GM12875 (cell line): Measurements from ENCODE around the gene PSMD13.

ENCODE experiments used
- H3K4me3 ChIP-seq: one replicate; pipeline ENCODE4 v1.5.1; 2011; ENCODE audit warnings: low read depth, low read length, control low read depth
- TF ChIP-seq, protein P1 (sequence below): IDR thresholded peaks from 2 replicates; pipeline ENCODE4 v1.5.1; 2011; ENCODE audit warnings: low read depth, mild to moderate bottlenecking, control low read depth, inconsistent platforms, low read length, moderate library complexity, borderline replicate concordance; ENCODE audit not compliant: insufficient read depth

Gene PSMD13

DNA sequence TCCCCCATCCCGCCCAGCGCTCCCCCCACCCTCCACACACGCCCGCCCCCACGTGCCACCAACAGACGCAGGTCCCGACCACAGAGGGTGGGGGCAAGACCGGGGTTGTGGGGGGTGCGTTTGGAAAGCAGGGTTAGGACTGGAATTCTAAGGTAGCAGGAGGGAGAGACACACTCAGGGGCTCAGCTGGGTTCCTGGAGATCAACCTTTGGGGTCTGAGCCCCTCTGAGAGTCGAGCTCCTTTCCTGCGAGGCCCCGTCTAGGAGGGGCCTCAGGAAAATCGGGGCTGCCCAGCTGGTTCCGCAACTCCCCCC is 52.6 kb downstream of the PSMD13 start:
- TF ChIP-seq, protein P1, sequence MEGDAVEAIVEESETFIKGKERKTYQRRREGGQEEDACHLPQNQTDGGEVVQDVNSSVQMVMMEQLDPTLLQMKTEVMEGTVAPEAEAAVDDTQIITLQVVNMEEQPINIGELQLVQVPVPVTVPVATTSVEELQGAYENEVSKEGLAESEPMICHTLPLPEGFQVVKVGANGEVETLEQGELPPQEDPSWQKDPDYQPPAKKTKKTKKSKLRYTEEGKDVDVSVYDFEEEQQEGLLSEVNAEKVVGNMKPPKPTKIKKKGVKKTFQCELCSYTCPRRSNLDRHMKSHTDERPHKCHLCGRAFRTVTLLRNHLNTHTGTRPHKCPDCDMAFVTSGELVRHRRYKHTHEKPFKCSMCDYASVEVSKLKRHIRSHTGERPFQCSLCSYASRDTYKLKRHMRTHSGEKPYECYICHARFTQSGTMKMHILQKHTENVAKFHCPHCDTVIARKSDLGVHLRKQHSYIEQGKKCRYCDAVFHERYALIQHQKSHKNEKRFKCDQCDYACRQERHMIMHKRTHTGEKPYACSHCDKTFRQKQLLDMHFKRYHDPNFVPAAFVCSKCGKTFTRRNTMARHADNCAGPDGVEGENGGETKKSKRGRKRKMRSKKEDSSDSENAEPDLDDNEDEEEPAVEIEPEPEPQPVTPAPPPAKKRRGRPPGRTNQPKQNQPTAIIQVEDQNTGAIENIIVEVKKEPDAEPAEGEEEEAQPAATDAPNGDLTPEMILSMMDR: no peak
- H3K4me3 ChIP-seq: peak overlapping the region; percentile 1

DNA sequence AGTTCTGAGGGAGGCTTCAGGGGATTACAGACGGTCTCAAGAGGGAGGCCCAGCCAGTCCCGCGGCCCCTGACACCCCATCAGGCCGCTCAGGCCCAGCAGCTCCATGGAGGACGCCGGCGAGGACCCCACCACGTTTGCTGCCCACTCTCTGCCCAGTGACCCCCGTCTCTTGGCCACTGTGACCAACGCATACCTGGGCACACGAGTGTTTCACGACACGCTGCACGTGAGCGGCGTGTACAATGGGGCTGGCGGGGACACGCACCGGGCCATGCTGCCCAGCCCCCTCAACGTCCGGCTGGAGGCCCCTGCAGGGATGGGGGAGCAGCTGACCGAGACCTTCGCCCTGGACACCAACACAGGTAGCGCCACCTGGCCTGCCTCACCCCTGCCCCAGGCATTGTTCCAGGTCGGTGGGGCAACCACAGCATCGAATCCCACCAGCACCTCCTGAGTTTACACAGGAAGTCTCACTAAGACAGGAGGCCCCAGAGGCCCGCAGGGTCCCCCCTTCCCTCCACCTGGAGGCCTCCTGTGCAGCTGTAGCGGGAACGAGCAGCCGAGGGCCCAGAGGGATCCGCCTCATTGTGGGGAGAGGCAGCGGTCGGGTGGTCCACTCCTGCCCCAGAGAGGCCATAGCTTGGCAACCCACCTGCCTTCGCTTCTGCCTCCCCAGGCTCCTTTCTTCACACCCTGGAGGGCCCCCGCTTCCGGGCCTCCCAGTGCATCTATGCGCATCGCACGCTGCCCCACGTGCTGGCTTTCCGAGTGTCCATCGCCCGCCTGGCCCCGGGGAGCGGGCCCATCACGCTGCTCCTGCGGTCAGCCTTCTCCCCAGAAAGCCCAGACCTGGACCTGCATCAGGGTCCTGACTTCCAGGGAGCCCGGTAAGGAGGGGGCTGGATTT is 53.2 kb downstream of the PSMD13 start:
- TF ChIP-seq, protein P1: no peak
- H3K4me3 ChIP-seq: no peak overlapping the region

DNA sequence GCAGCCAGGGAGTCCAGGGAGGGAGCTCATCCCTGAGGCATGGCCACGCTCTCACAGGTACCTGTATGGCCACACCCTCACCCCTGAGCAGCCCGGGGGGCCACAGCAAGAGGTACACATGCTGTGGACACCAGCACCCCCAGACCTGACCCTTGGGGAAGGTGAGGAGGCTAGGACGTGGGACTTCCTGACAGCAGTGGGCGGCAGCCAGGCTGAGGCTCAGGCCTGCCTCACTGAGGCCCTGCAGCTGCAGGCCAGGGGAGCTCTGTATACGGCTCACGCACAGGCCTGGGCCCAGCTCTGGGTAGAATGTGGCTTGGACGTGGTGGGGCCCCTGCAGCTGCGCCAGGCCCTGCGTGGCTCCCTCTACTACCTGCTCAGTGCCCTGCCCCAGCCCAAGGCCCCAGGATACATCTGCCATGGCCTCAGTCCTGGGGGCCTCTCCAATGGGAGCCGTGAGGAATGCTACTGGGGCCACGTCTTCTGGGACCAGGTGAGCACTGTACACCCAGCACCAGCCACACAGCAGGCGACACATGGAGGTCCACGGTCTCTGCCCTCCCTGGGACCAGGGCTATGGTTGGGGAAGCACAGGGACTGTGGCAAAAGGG is 54.0 kb downstream of the PSMD13 start:
- H3K4me3 ChIP-seq: no peak overlapping the region
- TF ChIP-seq, protein P1: no peak

DNA sequence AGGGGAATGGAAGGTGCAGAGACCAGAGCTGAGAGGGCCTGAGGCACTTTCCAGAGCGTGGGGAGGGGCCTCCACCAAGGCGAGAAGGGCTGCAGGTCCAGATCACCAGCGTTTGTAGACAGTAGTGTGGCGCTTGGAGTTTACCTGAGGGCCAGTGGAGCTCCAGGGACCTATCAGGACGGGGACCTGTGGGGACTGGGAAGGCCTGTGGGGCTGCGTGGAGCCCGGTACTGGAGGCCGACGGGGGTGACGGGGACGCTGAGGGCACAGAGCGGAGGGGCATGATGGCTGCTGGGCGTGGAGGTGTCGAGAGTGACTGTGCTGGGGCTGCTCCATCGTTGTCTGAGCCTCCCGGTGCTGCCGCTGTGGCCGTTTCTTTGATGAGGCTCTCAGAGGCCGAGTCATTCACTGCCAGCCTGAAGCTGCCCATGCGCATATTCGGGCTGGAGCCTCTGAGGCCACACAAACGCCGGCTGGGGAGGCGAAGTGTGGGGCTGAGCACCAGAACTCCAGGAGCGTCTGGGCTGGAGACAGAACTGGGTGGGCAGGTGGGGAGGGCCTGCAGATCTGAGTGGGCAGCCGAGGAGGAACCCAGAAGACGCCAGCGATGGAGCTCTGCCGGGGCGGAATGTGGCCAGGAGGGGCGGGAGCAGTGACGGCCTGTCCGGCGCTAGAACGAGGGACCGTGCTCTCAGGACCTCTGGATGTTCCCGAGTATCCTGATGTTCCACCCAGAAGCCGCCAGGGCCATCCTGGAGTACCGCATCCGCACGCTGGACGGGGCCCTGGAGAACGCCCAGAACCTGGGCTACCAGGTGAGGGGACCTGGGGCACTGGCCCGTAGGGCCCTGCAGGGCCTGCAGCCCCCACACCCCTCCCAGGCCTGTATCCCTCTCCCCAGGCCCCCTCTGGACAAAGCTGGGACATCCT is 54.8 kb downstream of the PSMD13 start:
- no peak overlapping the region for H3K4me3 ChIP-seq
- TF ChIP-seq, protein P1: no peak

DNA sequence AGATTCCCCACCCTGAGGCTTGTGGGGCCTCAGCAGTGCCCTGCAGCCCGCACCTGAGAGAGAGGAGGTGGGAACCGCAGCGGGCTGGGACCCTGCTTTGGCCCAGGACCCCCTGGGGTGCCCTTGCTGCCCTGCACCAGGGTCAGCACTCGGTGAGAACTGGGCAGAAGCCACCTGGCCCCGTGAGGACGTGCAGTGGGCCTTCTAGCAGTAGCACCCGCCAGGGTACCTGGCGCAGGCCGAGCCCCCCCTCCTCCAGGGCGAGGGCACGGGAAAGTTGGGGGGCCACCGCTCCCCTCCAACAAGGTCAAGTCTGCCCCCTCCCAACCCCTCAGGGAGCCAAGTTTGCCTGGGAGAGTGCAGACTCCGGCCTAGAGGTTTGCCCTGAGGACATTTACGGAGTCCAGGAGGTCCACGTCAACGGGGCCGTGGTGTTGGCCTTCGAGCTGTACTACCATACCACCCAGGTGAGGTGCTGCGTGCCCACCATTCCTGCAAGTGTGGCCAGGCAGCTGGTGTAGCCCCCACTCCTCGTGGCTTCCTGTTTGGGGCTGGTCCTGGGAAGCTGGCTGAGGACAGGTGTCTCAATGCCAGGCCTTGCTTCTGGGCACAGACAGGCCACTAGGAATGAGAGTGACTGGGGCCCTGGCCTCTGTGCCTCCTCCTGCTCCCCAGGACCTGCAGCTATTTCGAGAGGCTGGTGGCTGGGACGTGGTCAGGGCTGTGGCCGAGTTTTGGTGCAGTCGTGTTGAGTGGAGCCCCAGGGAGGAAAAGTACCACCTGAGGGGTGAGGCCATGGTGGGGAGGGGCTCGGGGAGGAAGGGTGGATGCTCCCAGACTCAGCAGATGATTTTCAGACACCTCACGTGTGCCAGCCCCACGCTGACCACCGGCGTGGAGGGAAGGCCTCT is 55.7 kb downstream of the PSMD13 start:
- no peak overlapping the region for H3K4me3 ChIP-seq
- TF ChIP-seq, protein P1: no peak

DNA sequence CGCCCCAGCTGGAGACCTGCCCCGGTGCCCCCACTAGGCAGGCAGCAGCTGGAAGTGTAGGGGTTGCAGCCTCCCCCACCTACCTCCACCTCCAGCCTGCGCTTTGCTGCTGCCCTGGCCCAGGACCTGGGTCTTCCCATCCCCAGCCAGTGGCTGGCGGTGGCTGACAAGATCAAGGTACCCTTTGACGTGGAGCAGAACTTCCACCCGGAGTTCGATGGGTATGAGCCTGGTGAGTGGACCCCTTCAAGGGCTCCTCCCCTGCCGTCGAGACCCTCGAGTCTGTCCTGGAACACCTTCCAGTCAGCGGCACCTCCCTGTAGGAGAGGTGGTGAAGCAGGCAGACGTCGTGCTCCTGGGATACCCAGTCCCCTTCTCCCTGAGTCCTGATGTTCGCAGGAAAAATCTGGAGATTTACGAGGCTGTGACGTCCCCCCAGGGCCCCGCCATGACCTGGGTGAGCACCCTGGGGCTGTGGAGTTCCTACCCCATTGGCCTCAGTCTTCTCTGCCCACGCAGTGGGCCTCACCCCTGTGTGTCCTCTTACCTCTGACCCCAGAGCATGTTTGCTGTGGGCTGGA is 56.6 kb downstream of the PSMD13 start:
- H3K4me3 ChIP-seq: no peak overlapping the region
- TF ChIP-seq, protein P1: no peak
